Suprapubic skin (tissue), 4 donors: ENCODE measurements around the gene THAP3. TPM values are rescaled to one million over a fixed set of nuclear protein-coding genes. Genes with fewer than 3 reads are reported as not detected.
A peak's percentile ranks its signal among the peaks of the same experiment; 100 is the strongest.

Experiments used
- DNase-seq, 2 donors: peaks; one replicate each; pipeline ENCODE4 v3.0.0-alpha.2; 2019; ENCODE audit warnings: low spot score in 2 of 2
- H3K27ac ChIP-seq: fragments of 200-600 bp; sonication (generic); one replicate; pipeline ENCODE4 v1.5.1; 2019
- H3K27me3 ChIP-seq: fragments of 200-600 bp; sonication (generic); one replicate; pipeline ENCODE4 v1.5.1; 2019
- H3K36me3 ChIP-seq: fragments of 200-600 bp; sonication (generic); one replicate; pipeline ENCODE4 v1.5.1; 2019
- H3K4me1 ChIP-seq: fragments of 200-600 bp; sonication (generic); one replicate; pipeline ENCODE4 v1.5.1; 2019
- H3K4me3 ChIP-seq: fragments of 200-600 bp; sonication (generic); one replicate; pipeline ENCODE4 v1.5.1; 2019; ENCODE audit warnings: mild to moderate bottlenecking
- H3K9me3 ChIP-seq: fragments of 200-600 bp; sonication (generic); one replicate; pipeline ENCODE4 v1.5.1; 2019
- EP300 ChIP-seq: sonication (generic); formaldehyde crosslinking; IDR thresholded peaks from one replicate; pipeline ENCODE4 v1.6.1; 2017; ENCODE audit warnings: antibody characterized with exemption
- POLR2A ChIP-seq, 2 donors: fragments of 450-650 bp; IDR thresholded peaks; one replicate each; pipeline ENCODE4 v1.6.1; 2017; ENCODE audit warnings: antibody characterized with exemption in 2 of 2, mild to moderate bottlenecking in 2 of 2, moderate library complexity in 2 of 2
- POLR2AphosphoS5 ChIP-seq, 3 donors: sonication (generic); formaldehyde crosslinking; IDR thresholded peaks; one replicate each; pipeline ENCODE4 v1.6.1; 2017; ENCODE audit warnings: antibody characterized with exemption in 3 of 3
- WGBS: methylation state at CpG from one replicate; pipeline ENCODE4 v1.1.5; 2018; 5-methylcytosine and 5-hydroxymethylcytosine counted together
- total RNA-seq, 4 donors: library from RNA; depleted of rRNA; stranded (reverse); fragments of >200 nt; gene quantifications; one replicate each; pipeline ENCODE4 v1.1.0, GENCODE V29; 2016
- TF ChIP-seq, protein P1 (sequence below), 2 donors: fragments of 200-600 bp in 1 of 2; fragments of 450-650 bp in 1 of 2; sonication (generic) in 1 of 2; IDR thresholded peaks; one replicate each; pipeline ENCODE4 v1.5.1; 2016 to 2019; ENCODE audit warnings: antibody characterized with exemption in 2 of 2, mild to moderate bottlenecking in 1 of 2, moderate library complexity in 1 of 2

Gene THAP3
- total RNA-seq, 4 donors from 2014 or later = 13.2 to 31.8 (median 24.8) TPM

DNA sequence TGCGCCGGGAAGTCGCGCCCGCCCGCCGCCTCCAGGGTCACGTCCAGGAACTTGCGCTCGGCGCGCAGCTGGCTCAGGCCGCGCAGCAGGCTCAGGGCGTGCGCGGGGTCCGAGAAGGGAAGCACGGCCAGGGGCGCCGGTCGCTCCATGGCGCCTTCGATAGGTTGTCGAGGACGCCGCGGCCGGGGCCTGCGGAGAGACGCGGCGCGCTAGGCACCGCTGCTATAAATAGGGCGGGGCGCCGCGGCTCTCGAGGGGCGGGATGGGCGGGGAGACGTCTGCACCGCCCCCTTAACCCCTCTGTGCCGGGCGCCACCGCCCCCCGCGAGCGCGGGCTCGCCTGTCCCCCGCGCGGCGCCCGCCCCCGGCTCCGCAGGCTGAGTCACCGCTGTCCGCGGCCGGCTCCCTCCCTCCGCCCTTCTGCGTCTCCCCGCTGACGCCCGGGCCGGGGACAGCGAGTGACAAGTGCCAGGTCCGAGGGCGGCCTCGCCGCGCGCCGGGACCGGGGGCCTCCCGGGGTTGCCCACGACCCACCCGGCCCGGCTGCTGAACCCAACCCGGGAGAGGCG is 21.9 kb upstream of the THAP3 start, which contains the start of gene KLHL21:
KLHL21 (minus strand) TSS at position 201 of the 569 bp plus-strand sequence; CDS start at position 149, 52 bp downstream.
- DNase-seq = peak; percentile 94
- H3K4me3 ChIP-seq = peak within 1 kb of the TSS; percentile 98
- H3K27me3 ChIP-seq = no peaks in the 10 kb centered on the region
- TF ChIP-seq, protein P1, sequence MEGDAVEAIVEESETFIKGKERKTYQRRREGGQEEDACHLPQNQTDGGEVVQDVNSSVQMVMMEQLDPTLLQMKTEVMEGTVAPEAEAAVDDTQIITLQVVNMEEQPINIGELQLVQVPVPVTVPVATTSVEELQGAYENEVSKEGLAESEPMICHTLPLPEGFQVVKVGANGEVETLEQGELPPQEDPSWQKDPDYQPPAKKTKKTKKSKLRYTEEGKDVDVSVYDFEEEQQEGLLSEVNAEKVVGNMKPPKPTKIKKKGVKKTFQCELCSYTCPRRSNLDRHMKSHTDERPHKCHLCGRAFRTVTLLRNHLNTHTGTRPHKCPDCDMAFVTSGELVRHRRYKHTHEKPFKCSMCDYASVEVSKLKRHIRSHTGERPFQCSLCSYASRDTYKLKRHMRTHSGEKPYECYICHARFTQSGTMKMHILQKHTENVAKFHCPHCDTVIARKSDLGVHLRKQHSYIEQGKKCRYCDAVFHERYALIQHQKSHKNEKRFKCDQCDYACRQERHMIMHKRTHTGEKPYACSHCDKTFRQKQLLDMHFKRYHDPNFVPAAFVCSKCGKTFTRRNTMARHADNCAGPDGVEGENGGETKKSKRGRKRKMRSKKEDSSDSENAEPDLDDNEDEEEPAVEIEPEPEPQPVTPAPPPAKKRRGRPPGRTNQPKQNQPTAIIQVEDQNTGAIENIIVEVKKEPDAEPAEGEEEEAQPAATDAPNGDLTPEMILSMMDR (IDR thresholded peaks at IDR 0.05) = no peak
- TF ChIP-seq POLR2A (IDR thresholded peaks at IDR 0.05) = peak in 1 of 2 donors; percentile 62
- no peak for TF ChIP-seq EP300
- peak; percentile 2 to 59 (median 26) for TF ChIP-seq POLR2AphosphoS5 (IDR thresholded peaks at IDR 0.05)
- H3K36me3 ChIP-seq = peaks cover 13% of the 10 kb centered on the region
- 0% methylated on average over 2 of the region's 84 CpGs for WGBS
- H3K4me1 ChIP-seq = peaks cover 47% of the 10 kb centered on the region
- H3K27ac ChIP-seq = peak within 1 kb of the TSS; percentile 99
- no peaks in the 10 kb centered on the region for H3K9me3 ChIP-seq

DNA sequence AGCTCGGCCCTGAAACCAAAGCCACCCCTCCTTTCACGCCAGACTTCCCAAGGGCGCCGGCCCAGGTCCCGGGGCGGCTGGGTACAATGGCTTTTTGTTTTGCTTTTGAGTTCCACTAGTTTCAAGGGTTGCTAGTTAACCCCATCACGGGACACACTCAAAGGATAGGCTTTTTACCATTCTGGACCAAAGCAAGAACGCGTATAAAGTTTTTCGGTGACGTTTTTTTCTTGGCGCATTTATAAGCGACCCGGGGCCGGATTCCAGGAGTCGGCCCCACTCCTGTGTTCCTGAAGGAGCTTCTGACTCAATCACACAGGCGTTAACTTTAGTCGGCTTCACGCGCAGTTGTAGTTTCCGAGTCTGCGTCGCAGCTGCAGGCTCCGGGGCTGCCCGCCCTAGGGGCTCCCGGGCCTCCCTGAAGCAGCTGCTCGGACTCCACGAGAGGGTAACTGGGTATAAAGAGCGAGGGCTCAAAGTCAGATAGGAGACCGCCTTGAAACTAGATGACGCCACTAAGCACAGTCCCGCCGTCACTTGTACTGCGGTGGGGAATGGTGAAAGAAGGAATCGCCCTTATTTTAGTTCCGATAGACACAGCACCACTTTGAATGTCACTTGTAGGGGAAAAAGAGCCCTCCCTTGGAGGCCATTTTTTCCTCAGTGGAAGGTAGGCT is 21.3 kb upstream of the THAP3 start:
- TF ChIP-seq POLR2A (IDR thresholded peaks at IDR 0.05) (peak in 1 of 2 donors; percentile 69), POLR2AphosphoS5 (IDR thresholded peaks at IDR 0.05) (peak; percentile 15 to 56 (median 38)), EP300 (no peak)
- TF ChIP-seq, protein P1 (IDR thresholded peaks at IDR 0.05) = no peak
- H3K4me1 ChIP-seq = peaks cover 41% of the 10 kb centered on the region
- peak overlapping the region; percentile 99 for H3K27ac ChIP-seq
- WGBS = under 1% methylated on average over 35 of the region's 36 CpGs
- H3K9me3 ChIP-seq = no peaks in the 10 kb centered on the region
- H3K27me3 ChIP-seq = no peaks in the 10 kb centered on the region
- H3K4me3 ChIP-seq = peak overlapping the region; percentile 98
- DNase-seq = peak in 1 of 2 donors; percentile 88
- peaks cover 7% of the 10 kb centered on the region for H3K36me3 ChIP-seq

DNA sequence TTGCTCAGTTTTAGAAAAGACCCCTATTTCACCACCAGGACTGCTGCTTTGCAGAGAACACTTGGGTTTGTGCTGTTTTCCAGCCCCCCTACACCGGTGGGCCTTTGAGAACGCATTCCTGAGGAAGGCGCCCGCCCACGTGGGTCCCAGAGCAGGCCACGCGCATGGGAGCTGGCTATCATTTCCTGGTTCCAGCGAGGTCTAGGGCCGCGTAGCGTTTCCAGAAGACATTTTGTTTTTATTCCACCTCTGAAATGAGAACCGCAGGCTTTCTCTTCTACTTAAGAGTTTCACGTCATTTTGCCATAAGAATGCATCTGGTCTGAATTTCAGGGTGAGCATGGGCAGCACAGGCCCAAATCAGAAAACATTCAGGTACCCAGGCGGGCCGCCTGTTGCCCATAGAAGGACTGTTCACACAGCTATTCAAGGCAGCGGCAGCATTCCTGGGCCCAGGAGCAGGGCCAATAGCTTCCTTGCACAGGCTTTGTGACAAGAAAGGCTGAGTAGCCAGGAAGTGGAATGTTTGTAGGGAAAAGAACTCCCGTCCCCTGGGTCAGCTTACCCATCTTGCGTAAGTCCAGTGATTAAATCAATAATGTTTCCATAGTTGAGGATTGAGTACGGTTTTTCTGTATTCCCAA is 20.6 kb upstream of the THAP3 start:
- Histone ChIP-seq H3K9me3 (no peaks in the 10 kb centered on the region), H3K4me3 (peak overlapping the region; percentile 98), H3K27me3 (no peaks in the 10 kb centered on the region), H3K36me3 (peaks cover 1% of the 10 kb centered on the region), H3K4me1 (peaks cover 35% of the 10 kb centered on the region), H3K27ac (peak overlapping the region; percentile 99)
- WGBS = 10% methylated on average over 19 of the region's 19 CpGs
- peak; percentile 88 to 89 for DNase-seq
- TF ChIP-seq POLR2AphosphoS5 (IDR thresholded peaks at IDR 0.05) = peak in 2 of 3 donors; percentile 6 to 45
- no peak for TF ChIP-seq POLR2A (IDR thresholded peaks at IDR 0.05)
- TF ChIP-seq EP300 = no peak
- TF ChIP-seq, protein P1 (IDR thresholded peaks at IDR 0.05) = peak in 1 of 2 donors; percentile 6

DNA sequence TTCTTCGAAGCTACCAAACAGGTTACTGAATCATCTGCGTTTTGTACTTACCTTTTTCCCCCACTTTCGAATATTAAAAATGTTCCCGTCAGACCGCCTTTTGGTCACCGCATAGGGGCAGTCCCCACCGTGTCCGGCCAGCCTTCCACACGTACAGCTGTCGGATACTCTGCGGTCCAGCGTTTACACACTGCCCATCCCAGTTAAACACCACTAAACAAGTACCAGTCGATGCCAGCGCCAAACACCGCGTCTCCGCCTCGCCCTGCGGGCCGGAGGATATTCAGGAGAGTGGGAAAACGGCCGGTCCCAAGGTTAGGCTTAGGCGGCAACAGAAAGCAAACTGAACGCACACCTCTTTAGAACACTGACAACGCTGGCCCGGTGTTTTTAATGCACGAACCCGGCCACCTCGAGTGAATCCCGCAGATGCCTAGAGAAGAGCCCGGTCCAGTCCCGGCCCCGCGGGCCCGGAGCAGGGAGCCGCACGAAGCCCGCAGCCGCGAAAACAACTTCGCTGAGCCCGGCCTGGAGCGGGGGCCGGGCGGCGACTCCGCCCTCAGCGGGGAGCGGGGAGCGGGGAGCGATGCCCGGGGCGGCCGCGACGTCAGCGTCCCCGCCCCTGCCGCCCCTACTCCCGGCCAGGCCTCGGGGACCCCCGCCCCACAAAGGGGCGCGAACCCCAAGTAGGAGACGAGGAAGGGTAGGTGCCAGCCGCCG is 11.9 kb upstream of the THAP3 start:
- Histone ChIP-seq H3K27me3 (no peaks in the 10 kb centered on the region), H3K4me3 (peak overlapping the region; percentile 90), H3K36me3 (no peaks in the 10 kb centered on the region), H3K27ac (peak overlapping the region; percentile 99), H3K4me1 (peaks cover 43% of the 10 kb centered on the region), H3K9me3 (no peaks in the 10 kb centered on the region)
- peak; percentile 81 to 87 for DNase-seq
- under 1% methylated on average over 49 of the region's 67 CpGs for WGBS
- peak; percentile 19 for TF ChIP-seq EP300
- TF ChIP-seq, protein P1 (IDR thresholded peaks at IDR 0.05) = no peak
- TF ChIP-seq POLR2A (IDR thresholded peaks at IDR 0.05) = peak in 1 of 2 donors; percentile 18
- no peak for TF ChIP-seq POLR2AphosphoS5 (IDR thresholded peaks at IDR 0.05)
